ENCODE measurements around the gene PDZRN3. TPM values are rescaled to one million over a fixed set of nuclear protein-coding genes. Genes with fewer than 3 reads are reported as not detected.

Gene PDZRN3
- total and polyA plus RNA-seq, 3 donors from 2014 or later, result 15.8 to 30.8 (median 23.1) TPM

DNA sequence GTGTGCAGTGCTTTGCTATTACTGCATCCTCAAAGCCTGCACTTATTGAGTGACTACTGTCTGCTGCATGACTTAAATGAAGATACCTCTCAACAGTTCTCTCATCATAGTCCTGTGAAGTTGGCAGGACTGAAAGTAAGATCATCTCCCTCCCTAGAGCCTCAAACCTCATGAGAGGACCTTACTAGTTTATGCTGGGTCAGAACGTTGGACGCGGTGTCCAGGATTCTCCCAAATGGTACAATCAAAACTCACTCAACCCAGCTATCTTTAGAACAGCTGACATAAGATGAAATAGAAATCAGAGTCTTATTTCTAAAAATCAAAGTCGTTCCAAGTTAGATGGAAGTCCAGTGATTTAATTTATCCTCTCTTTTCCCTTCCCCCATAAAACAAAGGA lies 219.7 kb downstream of the PDZRN3 start:
- Histone ChIP-seq H3K27me3 (no peaks in the 10 kb centered on the region), H3K27ac (no peak overlapping the region), H3K36me3 (ENCODE audit: low read depth, missing control alignments) (no peaks in the 10 kb centered on the region), H3K4me1 (no peaks in the 10 kb centered on the region), H3K4me3 (no peak overlapping the region), H3K9me3 (no peaks in the 10 kb centered on the region)
- intact Hi-C loops (cut with DNase I; ENCODE audit: low total_unique reads), result no loop called here
- DNase-seq, result no peak
- TF ChIP-seq, protein P1, sequence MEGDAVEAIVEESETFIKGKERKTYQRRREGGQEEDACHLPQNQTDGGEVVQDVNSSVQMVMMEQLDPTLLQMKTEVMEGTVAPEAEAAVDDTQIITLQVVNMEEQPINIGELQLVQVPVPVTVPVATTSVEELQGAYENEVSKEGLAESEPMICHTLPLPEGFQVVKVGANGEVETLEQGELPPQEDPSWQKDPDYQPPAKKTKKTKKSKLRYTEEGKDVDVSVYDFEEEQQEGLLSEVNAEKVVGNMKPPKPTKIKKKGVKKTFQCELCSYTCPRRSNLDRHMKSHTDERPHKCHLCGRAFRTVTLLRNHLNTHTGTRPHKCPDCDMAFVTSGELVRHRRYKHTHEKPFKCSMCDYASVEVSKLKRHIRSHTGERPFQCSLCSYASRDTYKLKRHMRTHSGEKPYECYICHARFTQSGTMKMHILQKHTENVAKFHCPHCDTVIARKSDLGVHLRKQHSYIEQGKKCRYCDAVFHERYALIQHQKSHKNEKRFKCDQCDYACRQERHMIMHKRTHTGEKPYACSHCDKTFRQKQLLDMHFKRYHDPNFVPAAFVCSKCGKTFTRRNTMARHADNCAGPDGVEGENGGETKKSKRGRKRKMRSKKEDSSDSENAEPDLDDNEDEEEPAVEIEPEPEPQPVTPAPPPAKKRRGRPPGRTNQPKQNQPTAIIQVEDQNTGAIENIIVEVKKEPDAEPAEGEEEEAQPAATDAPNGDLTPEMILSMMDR (IDR thresholded peaks at IDR 0.05), result no peak
- no peak for TF ChIP-seq POLR2A (IDR thresholded peaks at IDR 0.05)
- 85 to 93% methylated on average over 4 of the region's 4 CpGs for WGBS, 2 donors

DNA sequence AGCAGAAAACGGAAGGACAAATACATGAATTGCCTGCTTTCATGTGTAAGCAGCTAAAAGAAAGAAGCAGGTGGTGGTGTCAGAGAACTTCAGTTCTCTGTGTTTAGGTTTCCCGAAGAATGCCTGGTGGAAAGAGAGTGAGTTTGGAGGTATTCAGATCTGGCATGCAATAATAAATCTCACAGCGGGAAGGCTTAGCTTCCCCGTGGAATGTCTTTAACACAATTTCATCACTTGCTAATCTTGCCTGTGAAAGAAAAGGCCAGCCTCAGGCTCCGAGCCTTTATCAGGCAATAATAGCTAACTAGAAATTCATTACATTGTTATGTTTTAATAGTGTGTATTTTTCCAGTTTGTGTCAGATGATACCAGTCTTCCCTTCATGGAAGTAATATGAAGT lies 220.3 kb downstream of the PDZRN3 start:
- 70 to 79% methylated on average over 5 of the region's 5 CpGs for WGBS, 2 donors
- no peaks in the 10 kb centered on the region for H3K36me3 ChIP-seq (ENCODE audit: low read depth, missing control alignments)
- H3K4me1 ChIP-seq, result no peaks in the 10 kb centered on the region
- H3K27ac ChIP-seq, result no peak overlapping the region
- H3K4me3 ChIP-seq, result no peak overlapping the region
- no peak for TF ChIP-seq POLR2A (IDR thresholded peaks at IDR 0.05)
- TF ChIP-seq, protein P1 (IDR thresholded peaks at IDR 0.05), result no peak
- DNase-seq, result no peak
- intact Hi-C loops (cut with DNase I; ENCODE audit: low total_unique reads), result no loop called here
- H3K9me3 ChIP-seq, result no peaks in the 10 kb centered on the region
- H3K27me3 ChIP-seq, result no peaks in the 10 kb centered on the region

DNA sequence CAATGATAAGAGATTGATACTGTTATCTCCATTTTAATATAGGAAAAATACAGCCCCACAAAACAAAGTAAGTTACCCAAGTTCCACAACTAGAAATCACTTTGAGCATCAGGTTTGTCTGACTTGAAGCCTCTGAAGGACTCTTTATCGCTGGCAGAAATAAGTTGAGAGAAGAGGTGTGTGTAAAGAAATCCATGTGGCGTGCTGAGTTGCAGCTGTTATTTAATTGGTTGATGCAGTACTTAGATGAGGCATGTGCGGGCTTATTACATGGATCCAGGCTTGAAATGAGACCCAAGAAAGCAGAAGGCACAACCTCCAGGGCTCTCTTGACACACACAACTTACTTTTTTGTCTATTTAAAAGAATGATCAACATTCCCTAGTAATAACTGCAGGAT lies 221.3 kb downstream of the PDZRN3 start:
- Histone ChIP-seq H3K4me3 (no peak overlapping the region), H3K27me3 (no peaks in the 10 kb centered on the region), H3K4me1 (no peaks in the 10 kb centered on the region), H3K9me3 (no peaks in the 10 kb centered on the region), H3K36me3 (ENCODE audit: low read depth, missing control alignments) (no peaks in the 10 kb centered on the region), H3K27ac (no peak overlapping the region)
- WGBS, 2 donors, result 96 to 99% methylated on average over 3 of the region's 3 CpGs
- intact Hi-C loops (cut with DNase I; ENCODE audit: low total_unique reads), result no loop called here
- no peak for TF ChIP-seq POLR2A (IDR thresholded peaks at IDR 0.05)
- TF ChIP-seq, protein P1 (IDR thresholded peaks at IDR 0.05), result no peak
- DNase-seq, result no peak

DNA sequence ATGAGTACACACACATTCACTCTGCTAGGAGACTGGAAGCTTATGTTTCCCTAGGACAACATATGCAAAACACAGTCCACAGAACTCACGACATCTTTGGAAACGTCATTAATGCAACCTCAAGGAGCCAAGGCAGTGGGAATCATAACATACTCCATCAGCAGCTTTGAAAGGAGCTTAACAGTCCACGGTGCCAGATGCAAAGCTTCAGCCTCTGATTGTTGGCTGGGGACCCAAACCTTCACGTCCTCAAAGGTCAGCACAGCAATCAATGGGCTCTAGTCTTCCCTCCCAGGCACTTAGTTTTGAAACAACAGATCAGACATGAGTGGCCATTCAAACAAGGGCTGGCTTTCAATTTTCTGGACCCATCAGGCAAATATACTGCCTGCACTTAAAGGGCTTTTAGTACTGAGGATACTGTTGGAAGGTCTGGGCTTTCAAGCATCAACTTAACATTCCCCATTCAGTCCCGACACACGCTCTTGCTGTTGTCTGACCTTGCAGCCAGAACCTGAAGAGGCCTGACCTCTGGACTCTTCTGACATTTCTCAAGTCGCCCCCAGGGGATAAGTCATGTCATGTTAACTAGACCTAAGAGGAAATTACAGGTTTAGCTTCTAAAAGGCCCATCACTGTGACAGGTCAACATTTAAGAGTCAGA lies 223.0 kb downstream of the PDZRN3 start:
- intact Hi-C loops (cut with DNase I; ENCODE audit: low total_unique reads), result no loop called here
- DNase-seq, result no peak
- H3K9me3 ChIP-seq, result no peaks in the 10 kb centered on the region
- TF ChIP-seq, protein P1 (IDR thresholded peaks at IDR 0.05), result no peak
- no peak for TF ChIP-seq POLR2A (IDR thresholded peaks at IDR 0.05)
- 51 to 68% methylated on average over 7 of the region's 7 CpGs for WGBS, 2 donors
- H3K4me3 ChIP-seq, result no peak overlapping the region
- no peaks in the 10 kb centered on the region for H3K27me3 ChIP-seq
- H3K27ac ChIP-seq, result no peak overlapping the region
- no peaks in the 10 kb centered on the region for H3K4me1 ChIP-seq
- H3K36me3 ChIP-seq (ENCODE audit: low read depth, missing control alignments), result no peaks in the 10 kb centered on the region

DNA sequence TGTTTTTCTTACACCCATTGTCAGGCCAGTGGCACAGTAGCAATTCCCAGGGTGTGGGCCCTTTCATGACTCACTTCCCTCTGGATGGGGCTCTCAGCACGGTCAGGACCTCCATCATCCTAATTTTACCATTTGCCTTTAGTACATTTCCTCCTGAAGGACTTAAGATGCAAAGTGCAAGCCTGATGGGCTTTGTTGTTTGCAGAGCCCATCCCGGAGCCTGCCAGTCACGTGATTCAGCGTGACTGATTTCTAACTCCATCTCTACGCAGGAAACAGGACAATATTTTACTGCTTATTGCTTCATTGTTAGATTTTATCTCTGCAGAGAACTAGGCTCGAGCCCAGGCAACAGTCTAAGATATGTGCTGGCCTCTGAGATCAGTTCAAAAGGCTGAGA lies 223.7 kb downstream of the PDZRN3 start:
- no peak overlapping the region for H3K4me3 ChIP-seq
- intact Hi-C loops (cut with DNase I; ENCODE audit: low total_unique reads), result no loop called here
- H3K36me3 ChIP-seq (ENCODE audit: low read depth, missing control alignments), result no peaks in the 10 kb centered on the region
- no peaks in the 10 kb centered on the region for H3K27me3 ChIP-seq
- no peaks in the 10 kb centered on the region for H3K9me3 ChIP-seq
- DNase-seq, result no peak
- no peaks in the 10 kb centered on the region for H3K4me1 ChIP-seq
- 70 to 76% methylated on average over 6 of the region's 6 CpGs for WGBS, 2 donors
- no peak overlapping the region for H3K27ac ChIP-seq
- TF ChIP-seq POLR2A (IDR thresholded peaks at IDR 0.05), result no peak
- TF ChIP-seq, protein P1 (IDR thresholded peaks at IDR 0.05), result no peak
